Mesenteric fat pad (tissue), 1 donor: ENCODE measurements around the gene HOXB5. TPM values are rescaled to one million over a fixed set of nuclear protein-coding genes. Genes with fewer than 3 reads are reported as not detected.

ENCODE experiments used
- DNase-seq: peaks from one replicate; pipeline ENCODE4 v3.0.0-alpha.2; 2020; ENCODE audit warnings: low spot score
- total RNA-seq: library from RNA; stranded (reverse); fragmentation: NEBNext Ultra II Directional; extraction: Animal tissue kit (Norgen Biotek cat#: 25700); gene quantifications from one replicate; pipeline ENCODE4 v1.2.1, GENCODE V29; 2021
- donor health status: DM: yes; HTN: yes; CAD: no.

The HOXB5 gene
- total RNA-seq, 1 donor from 2014 or later: 2.0 TPM

DNA sequence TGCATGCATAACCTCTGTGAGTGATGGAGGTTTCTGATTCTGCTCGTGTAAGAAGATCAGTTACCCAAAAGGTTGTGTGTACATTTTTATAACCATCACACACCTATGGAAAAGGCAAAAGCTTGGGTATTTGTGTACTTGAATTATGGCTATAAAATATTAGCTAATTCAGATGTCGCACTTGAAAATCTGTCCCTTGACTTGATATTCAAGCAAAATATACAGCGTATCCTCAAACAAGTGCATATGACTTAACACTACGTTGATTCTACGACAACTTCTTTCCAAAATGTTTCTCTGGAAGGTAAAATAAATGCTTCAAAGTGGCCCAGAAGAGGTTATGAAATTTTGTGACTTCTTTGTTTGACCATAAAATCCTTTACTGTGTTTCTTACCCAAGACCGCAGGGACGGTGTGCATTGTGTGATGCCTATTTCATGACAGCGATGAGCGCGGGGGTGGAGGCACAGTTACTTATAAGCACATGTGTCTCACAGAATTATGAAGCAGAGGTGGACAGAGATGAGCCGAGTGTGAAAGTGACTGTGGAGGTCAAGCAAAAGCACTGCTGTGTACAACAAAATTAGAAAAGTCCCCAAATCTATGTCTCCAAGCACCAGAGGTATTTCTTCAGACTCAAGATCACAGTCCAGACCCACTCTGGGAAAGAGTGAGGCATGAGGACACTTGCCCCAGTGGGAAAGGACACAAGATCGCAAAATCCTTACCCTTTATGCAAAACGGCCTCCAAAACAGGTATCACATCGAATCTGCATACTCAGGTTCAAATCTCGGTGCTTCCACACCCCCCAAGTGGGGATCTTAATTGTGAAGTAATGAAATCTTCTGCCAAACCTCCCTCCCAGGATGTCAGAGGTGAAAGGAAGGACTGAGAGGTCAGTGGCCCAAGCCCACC is 36.7 kb upstream of the HOXB5 start:
- no peak for DNase-seq

DNA sequence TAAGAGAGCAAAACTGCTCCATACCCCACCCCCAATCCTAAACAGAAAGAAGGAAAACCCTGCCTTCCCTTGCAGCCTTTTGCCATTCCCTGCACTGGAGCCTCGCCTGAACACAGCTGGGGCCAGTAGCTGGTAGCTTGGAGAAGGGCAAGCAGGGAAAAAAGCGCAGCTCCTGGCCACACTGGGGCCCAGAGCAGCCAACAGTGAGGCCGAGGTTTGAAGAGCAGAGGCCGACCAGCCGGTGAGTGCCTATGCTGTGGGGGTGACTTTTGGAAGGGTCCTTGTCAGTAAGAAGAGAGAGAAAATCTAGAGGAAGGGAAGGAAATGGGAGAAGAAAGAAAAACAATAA is 35.8 kb upstream of the HOXB5 start:
- DNase-seq: no peak

DNA sequence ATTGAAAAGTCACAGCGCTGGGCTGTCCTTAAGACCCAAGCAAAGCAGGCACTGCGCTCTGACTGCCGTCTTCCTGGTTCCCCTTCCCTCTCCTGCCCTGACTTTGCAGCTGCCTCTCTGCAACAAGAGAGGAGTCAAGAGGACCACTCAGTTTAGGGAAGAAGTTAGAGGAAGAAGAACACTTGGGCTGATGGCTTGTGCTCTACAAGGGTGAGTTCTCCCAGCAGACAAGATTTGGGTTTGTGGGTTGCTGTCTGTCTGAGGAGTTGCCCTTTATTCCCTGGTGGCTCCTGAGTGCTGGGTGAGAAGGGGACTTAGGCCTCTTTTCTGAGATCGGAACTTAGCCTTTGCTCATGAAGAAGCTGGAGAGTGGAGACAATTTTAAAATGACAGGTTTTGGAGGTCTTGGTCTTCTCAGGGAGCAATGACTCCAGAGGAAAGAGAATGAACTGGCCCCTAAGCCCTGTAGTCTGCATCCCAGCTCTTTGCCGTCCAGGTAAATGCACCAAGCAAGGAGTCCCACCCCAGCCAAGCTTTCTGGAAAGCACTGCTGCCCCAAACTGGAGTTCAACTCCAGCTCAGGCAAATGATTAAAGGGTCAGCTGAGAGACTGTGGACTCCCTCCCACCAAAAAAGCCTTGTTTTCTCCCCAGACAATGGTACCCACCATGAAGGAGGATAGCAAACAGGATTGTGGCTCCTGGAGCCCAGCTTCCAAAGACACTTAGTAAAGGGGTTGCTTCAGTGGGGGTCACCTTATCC is 35.3 kb upstream of the HOXB5 start:
- no peak for DNase-seq

DNA sequence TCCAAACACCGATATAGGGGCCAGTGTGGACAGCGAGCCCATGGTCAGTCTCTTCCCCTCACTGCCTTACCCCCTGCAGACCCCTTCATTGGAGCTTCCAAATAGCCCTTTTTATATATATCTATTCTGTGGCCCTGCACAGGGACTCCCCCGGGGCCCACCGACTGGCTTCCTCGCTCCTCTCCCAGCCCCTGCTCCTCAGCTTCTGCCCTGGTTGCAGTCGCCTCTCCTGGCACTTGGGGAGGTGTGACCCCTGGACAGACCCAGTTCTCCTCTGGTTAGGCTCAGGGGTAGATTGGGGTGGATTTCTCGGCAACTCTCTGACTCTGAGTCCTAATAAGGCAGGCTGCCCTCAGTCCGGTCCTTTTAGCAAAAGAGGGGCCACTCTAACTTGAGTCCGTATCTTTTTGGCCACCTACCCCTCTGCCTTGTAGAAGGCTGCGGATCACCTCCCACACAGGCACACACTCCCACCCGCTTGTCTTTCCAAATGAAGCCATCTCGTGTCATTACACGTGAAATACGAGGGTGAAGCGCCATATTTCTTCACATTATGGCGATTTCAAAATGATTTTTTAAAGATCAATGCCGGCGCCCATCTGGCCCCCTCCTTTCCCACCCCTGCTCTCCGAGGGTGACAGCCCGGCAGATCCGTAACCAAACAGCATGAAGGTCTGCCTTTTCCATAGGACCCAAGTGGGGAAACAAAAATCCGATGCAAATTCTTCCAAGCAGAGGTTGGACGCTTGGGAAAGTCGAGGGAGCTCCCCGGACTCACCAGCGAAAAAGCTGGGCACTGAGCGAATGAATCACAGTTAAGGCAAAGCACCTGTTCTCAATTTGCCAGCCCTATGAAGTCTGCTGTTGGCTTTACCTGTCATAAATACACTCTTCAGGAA is 34.3 kb upstream of the HOXB5 start:
- DNase-seq: no peak

DNA sequence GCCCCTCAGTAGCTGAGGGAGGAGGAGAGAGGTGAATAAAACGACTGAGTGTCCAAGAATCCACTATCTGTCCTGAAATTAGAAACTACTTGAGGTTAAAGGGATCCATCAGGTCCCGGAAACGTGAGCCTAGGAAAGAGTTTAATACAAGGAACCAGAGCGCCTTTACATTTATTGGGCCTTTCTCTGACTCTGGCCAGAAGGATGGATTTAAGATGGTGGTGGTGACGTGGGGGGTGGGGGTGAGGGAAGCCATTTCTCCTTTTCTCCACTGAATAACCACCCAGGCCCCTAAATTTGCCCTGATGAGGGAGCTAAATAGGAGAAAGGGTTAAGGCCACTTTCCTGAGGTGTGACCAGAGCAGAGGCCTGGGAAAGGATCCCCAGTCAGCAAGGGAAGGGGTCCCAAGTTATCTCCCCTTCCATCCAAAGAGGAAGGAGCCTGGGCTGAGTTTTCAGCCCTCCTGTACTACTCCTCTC is 33.6 kb upstream of the HOXB5 start:
- DNase-seq: no peak

DNA sequence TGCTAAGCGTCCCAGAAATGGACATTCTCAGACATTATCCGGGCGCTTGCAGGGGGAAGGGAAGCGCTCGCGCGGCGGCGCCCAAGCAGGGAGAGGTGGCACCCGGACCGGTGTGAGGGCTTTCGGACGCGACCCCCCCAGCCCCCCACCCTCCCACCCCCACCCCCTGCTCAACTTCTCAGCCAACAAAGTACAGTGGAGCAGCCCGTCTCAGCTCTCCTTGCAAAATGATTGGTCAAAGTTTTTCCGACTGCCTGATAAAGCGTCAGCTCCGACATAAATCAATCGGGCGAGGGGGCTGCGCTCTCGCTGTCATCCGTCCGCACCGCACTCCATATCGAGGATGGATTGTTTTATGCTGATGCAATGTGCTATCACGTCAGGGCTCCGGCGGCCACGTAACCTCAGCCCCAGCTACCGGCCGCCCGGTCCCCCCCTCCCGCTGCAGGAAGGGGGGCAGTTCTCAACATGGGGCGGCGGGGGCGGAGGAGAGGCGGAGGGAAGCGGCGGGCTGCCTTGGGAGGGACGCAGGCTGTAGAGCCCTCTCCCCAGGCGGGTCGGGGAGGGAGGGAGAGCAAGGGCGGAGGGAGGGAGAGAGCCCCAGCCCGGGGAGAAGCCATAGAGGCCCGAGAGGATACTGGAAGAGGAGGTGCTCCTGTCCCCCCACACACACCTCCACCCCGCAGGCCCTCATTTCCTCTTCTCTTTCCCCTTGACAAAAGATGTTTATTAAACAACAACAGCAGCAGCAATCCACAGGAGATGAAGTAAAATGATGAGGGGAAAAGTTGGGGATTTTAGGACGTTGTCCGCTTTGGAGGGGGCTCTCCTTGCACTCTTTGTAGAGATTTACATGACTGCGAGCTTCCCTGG is 32.9 kb upstream of the HOXB5 start, which contains the start of gene HOXB9:
Gene HOXB9 (minus strand): TSS at position 114 of the 873 bp plus-strand sequence. CDS start 89 bp downstream, at position 25.
- no peak for DNase-seq

DNA sequence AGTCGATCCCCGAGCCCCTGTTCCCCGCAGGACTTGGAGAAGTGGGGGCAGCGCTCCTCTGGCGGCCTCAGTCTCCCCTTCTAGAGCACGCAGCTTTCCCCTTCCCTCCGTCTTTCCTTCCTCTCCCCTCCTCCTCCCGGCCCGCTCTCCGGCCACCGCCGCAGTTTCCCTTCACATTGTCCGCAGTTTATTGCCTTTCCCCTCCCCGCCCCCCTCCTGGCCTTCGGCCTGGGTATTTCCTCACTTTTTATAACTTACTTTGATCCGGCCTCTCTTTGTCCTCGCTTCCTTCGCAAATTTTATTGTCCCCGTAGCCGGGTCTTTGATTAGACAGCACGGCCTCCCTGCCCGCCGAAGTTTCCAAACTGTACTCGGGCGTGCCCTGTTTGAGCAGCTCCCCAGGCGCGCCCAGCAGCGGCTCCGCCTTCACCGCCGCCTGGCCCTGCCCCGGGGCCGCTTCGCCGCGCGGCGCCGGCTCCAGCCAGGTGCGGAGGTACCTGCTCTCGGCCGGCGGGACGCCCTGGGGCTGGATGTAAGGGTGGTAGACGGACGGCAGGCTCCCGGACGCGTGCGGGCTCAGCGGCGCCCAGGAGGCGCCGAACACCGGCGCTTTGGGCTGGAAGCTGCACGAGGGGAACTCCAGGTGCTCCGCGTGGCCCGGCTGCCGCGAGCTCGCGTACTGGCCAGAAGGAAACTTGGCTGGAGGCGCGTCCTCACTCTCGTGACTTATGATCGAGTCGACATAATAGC is 32.1 kb upstream of the HOXB5 start:
- DNase-seq: no peak

DNA sequence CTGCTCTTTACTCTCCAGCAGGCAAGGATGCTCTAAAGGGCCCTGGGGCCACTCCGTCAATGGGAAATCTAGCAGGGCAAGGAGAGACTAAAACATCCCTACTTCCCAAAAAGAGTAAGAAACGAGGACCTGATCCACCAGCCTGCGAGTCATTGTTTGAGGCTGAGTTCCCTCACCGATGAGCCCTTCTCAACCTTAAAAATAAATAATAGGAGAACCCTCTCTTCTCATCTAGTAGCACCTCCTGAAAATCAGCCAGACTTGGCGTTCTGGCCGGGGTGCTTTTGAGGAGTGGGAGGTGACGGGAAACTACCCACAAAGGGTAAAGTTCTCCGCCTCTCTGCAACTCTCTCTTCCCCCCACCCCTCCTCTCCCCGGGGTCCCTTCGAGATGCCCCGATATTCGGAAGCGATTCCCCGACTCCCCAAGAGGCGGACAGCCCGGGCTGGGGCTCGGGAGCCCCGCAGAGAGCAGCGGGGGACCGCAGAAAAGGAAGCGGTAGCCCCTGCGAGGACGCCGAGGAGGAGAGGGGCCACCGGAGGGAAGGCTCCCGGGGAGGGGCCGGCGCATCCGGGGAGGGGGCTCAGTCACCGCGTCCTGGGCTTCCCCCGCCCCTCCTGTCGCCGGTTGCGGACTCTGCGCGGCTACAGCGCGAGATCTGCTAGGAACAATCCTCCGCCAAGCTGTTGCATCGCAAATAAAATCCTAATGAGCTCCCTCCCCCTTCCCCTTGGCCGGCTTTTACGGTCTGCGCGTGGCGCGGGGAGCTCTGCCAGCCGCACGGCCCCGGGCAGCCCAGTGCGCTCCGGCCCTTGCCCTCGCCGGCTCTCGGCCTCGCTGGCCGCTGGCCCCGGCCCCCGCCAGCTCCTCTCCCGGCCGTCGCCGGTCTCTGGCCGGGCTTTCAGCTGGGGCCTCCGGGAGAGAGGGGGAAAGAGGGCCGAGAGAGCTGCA is 31.2 kb upstream of the HOXB5 start:
- DNase-seq: no peak

DNA sequence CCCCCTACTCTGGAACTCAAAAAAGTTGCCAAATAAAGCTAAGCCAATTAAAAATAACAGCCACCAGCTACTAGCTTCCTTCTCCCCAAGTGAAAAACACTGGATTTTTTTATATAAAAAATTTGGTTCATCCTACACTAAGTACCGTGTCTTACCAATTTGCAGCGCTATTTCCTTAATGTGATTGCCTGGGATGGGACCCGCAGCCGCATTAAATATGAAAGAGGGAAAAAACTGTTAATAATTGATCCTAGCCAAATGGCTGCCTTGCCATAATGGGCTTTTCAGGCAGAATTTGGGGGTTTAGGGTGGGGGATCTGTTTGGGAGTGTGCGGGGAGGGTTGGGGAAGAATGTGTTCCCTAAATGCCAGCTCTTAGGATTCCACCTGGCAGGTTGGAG is 30.5 kb upstream of the HOXB5 start:
- no peak for DNase-seq

DNA sequence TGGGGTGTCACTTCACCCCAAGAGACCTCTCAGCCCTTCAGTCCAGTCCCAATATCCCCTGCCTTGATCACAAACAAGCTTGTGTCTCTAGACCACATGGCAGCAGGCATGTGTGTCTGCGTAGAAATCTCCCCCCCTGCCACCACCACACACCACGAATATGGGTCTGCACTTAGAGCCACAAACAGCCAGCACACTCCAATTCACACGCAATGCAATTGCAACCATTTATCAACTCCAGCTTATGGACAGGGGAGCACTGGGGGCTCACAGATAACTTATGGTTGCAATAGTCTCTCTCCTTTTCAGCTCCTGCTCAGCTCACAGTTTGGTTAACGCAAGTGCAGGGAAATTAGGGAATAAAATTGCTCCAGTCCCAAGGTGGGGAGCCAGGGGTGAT is 30.0 kb upstream of the HOXB5 start:
- DNase-seq: no peak

DNA sequence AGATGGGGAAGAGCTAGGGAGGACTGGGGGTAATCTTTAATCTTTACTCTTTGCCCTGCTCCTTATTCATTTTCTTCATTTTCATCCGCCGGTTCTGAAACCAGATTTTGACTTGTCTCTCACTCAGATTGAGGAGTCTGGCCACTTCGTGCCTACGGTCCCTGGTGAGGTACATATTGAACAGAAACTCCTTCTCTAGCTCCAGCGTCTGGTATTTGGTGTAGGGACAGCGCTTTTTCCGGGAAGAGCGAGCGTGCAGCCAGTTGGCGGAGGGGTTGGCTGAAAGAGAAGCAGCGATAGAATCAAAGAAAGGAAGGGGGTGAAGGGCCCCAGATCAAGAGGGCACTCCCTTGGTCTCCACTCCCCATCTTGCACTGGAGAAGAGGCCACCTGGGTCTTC is 29.3 kb upstream of the HOXB5 start:
- DNase-seq: no peak

DNA sequence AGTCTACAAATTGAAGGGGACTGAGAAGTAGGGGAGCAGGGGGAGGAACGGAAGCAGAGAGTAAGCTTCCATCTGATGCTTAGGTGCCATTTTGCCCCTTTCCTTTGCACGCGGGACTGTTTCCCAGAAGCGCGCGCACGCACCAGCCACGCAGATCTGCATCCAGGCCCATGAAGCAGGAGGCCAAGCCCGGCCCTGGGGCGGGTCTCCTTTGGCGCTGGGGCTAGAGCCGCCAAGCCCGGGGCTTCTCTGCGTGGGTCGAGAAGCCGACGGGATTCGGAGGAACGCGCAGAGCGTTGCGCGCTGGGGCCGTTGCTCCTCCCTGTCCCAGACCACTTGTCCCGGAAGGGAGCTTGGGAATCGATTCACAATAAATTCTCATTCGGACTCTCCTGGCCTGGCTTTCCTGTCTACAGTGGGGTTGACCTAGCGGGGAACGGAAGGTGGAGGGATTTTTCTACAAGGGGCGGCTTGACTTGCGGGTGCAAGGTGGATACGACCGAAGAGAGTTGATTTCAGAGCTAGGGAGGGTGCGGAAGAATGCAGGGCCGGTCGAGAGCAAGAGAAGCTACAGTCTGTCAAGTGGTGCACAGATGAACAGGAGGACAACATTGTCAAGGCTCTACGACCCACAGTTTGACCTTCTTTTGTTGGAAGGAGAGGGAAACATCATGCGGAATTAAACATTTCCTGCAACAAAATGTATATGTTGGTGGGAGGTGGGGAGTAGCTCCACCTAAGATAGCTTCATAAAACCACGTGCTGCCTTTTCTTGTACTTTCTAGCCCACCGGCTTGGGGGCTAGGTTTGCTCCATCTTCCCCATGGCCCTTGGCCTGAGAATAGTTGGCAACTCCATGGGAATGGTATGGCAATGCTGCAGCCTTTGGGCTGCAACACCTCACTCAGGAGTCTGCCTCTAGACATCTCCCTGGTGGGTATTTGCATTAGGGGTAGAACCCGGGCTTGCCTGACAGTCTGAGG is 28.1 kb upstream of the HOXB5 start:
- no peak for DNase-seq

DNA sequence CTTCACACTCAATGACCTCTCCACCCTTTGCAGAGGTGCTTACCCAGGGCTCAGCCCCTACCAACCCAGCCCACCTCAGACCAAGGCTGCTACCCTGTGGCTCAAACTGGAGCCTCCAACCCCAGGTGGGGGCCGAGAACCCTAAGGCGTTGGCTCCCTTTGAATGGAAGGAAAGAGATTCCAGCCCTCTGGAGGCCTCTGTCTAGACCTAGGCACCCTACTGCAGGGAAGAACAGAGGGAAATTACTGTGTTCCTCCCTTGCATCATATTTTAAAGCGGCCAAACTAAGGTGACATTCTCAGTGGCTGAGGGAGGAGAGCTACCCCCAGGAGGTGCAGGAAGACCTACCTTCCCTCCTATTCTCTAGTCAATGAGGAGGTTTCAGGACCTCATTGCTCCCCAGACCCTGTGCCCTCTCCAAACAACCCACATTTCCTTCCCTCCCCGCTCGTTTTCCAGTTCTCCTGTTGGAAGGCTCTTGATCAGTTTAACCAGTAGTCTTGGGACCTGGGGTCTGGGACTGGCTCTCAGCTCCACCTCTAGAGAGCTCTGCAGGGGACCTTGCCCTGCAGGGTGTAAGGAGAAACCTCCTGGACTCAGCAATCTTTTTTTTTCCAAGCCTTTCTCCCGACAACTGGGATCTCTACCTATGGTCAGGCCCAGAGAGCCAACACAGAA is 27.0 kb upstream of the HOXB5 start:
- DNase-seq: no peak

DNA sequence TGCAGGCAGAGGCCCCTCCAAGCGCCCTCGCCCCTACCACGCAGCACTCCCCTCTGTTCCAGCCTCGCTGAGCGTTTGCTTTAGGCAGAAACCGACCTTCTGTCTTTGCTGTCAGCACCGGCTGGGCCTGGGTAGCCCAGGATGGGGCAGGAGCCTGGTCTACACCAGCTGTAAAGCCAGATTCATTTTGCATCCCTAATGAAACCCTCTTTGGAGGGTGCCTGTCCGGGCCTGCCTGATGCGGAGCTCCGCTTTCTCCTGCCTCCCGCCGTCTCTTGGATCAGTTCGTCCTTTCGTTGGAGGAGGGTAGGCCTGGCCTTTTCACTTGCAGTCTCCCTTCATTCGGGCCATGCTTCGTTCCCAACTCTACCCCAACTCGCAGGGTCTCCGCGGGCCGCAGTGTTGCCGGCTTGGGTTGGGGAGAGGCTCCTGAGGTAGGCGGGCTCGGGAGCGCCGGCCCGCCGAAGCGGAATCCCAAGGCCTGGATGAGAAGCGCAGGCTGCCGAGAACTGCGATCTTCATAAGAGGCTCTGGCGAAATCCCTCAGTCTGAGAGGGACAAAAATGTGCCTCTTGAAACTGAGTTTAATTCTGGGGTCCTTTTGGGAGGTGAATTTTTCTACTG is 26.4 kb upstream of the HOXB5 start:
- no peak for DNase-seq

DNA sequence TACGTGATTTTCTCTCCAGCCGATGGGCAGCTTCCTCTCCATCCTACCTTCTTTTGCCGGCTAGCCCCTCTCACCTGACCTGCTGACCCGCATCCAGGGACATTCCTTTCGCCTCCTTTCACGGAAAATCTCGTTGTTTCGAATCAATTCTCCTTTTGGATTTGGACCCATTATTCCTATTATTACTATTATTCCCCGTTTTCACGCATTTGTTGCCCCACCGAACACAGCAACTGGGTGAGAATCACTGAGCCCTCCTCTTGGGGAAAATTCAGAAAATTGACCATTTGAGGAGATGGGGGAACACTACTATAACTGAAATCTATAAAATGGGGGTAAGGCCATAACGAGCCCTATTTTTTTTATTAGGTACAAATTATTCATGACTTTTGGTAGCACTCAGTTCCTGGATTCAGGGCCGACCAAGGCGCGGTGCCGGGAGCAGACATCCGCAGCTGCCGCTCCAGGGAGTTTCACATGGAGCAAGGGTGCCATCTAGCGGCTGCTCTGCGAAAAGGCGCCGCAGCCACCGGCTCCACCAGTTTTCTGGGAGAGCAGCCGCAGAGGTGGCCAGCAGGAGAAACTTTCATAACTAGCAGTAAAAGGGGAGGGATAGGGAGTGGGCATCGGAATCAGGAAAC is 24.8 kb upstream of the HOXB5 start:
- DNase-seq: peak; percentile 94
